Endothelial cell of umbilical vein (primary cell): ENCODE results near the gene DTWD2. TPM values are rescaled to one million over a fixed set of nuclear protein-coding genes. Genes with fewer than 3 reads are reported as not detected.

Experiments
- BruUV-seq: library from RNA; stranded (reverse); fragments of 400-500 nt; replicated peaks from 2 replicates; lab custom pipeline; 2021; lab: Mats Ljungman, UMichigan
- CTCF ChIA-PET: fragments of 300-600, 350-600 bp; sonication (Branson Sonifier 250); formaldehyde crosslinking; loops from one replicate; lab custom pipeline; 2021; ENCODE audit warnings: antibody characterized with exemption, inconsistent platforms; lab: Charles Lee
- POLR2A ChIA-PET: fragments of 300-600, 350-600 bp; sonication (Branson Sonifier 250); formaldehyde crosslinking; loops from one replicate; lab custom pipeline; 2021; ENCODE audit warnings: antibody characterized with exemption, inconsistent platforms; lab: Charles Lee
- DNase-seq: peaks from one replicate; pipeline ENCODE4 v3.0.0-alpha.2; 2011; ENCODE audit warnings: low read depth, low spot score
- FAIRE-seq: peaks from 2 replicates; lab custom pipeline; 2011; peaks lifted over from hg19 to GRCh38; lab: Jason Lieb, UNC
- H2AFZ ChIP-seq: 2 replicates; pipeline ENCODE4 v1.6.0; 2012; ENCODE audit warnings: low read depth, low read length, control low read depth, inconsistent platforms
- H3K27ac ChIP-seq: 2 replicates; pipeline ENCODE4 v1.5.1; 2011; ENCODE audit warnings: low read depth, mild to moderate bottlenecking, control low read depth, low read length, moderate library complexity; ENCODE audit not compliant: insufficient read depth
- H3K27me3 ChIP-seq, 2 experiments: 2 replicates each; pipeline versions ENCODE4 v1.6.0 to v1.6.1; 2011; ENCODE audit warnings: low read length in 2 of 2, mixed read lengths in 1 of 2; ENCODE audit not compliant: control insufficient read depth in 2 of 2, insufficient read depth in 2 of 2
- H3K36me3 ChIP-seq, 2 experiments: 2 replicates in 1 of 2; 3 replicates in 1 of 2; pipeline ENCODE4 v1.5.1; 2011; ENCODE audit warnings: low read length in 2 of 2, mild to moderate bottlenecking in 1 of 2, moderate library complexity in 1 of 2; ENCODE audit not compliant: control insufficient read depth in 2 of 2, insufficient read depth in 2 of 2; ENCODE audit errors: extremely low read depth in 1 of 2
- H3K4me1 ChIP-seq: 3 replicates; pipeline ENCODE4 v1.5.1; 2011; ENCODE audit warnings: mild to moderate bottlenecking, low read length; ENCODE audit not compliant: control insufficient read depth, insufficient read depth; ENCODE audit errors: extremely low read depth
- H3K4me2 ChIP-seq: 2 replicates; pipeline ENCODE4 v1.6.1; 2011; ENCODE audit warnings: low read length, control low read depth, mixed read lengths; ENCODE audit not compliant: insufficient read depth
- H3K4me3 ChIP-seq, 3 experiments: fragments of 200-600 bp in 1 of 3; sonication (generic), shearing (Covaris generic) in 1 of 3; replicated peaks in 1 of 3; 2 replicates each; pipeline ENCODE4 v1.5.1; 2011 to 2016; ENCODE audit warnings: control low read depth in 3 of 3, low read length in 3 of 3, mild to moderate bottlenecking in 2 of 3, inconsistent platforms in 1 of 3, low read depth in 1 of 3, moderate library complexity in 1 of 3; ENCODE audit not compliant: insufficient read depth in 1 of 3
- H3K79me2 ChIP-seq: 2 replicates; pipeline ENCODE4 v1.6.0; 2012; ENCODE audit warnings: low read length, inconsistent platforms; ENCODE audit not compliant: control insufficient read depth, insufficient read depth
- H3K9ac ChIP-seq: replicated peaks from 2 replicates; pipeline ENCODE3; 2011; ENCODE audit warnings: low read length, control low read depth; ENCODE audit not compliant: insufficient read depth; ENCODE audit errors: extremely low read depth
- H3K9me1 ChIP-seq: replicated peaks from 3 replicates; pipeline ENCODE4 v1.6.0; 2011; ENCODE audit warnings: mild to moderate bottlenecking, low read length; ENCODE audit not compliant: control insufficient read depth, insufficient read depth; ENCODE audit errors: extremely low read depth
- H3K9me3 ChIP-seq: replicated peaks from 2 replicates; pipeline ENCODE4 v1.5.1; 2012; ENCODE audit warnings: low read length, inconsistent platforms; ENCODE audit not compliant: control insufficient read depth, insufficient read depth
- H4K20me1 ChIP-seq: replicated peaks from 2 replicates; pipeline ENCODE3; 2011; ENCODE audit warnings: mild to moderate bottlenecking, low read length; ENCODE audit not compliant: control insufficient read depth, insufficient read depth; ENCODE audit errors: extremely low read depth
- EZH2 ChIP-seq: IDR thresholded peaks from 2 replicates; pipeline ENCODE4 v1.6.1; 2012; ENCODE audit warnings: borderline replicate concordance, low read depth, mild to moderate bottlenecking, moderate library complexity, low read length, inconsistent platforms; ENCODE audit not compliant: severe bottlenecking
- FOS ChIP-seq: IDR thresholded peaks from 2 replicates; pipeline ENCODE4 v1.6.1; 2011; ENCODE audit warnings: mild to moderate bottlenecking, low read length, moderate library complexity, borderline replicate concordance; ENCODE audit not compliant: insufficient read depth
- GATA2 ChIP-seq: IDR thresholded peaks from 2 replicates; pipeline ENCODE4 v1.7.0; 2011; ENCODE audit warnings: low read depth, mild to moderate bottlenecking, moderate library complexity, mixed read lengths, low read length; ENCODE audit not compliant: insufficient read length, insufficient read depth
- JUN ChIP-seq: IDR thresholded peaks from 2 replicates; pipeline ENCODE4 v1.6.1; 2011; ENCODE audit warnings: borderline replicate concordance, low read depth; ENCODE audit not compliant: insufficient read length, insufficient read depth
- MYC ChIP-seq: IDR thresholded peaks from one replicate; pipeline ENCODE4 v1.6.1; 2011; ENCODE audit warnings: mild to moderate bottlenecking, low read depth, low read length
- POLR2A ChIP-seq: IDR thresholded peaks from 2 replicates; pipeline ENCODE4 v1.6.1; 2012; ENCODE audit warnings: low read depth, mild to moderate bottlenecking, control low read depth, low read length
- POLR2AphosphoS5 ChIP-seq: IDR thresholded peaks from 2 replicates; pipeline ENCODE4 v1.6.1; 2012; ENCODE audit warnings: low read depth, mild to moderate bottlenecking, control low read depth, low read length, moderate library complexity; ENCODE audit not compliant: insufficient read depth
- dilution Hi-C: fragments of 300-500 bp; cut with MboI; formaldehyde crosslinking; loops from one replicate; pipeline ENCODE4 v1.15.0; 2019; ENCODE audit warnings: low sequenced_read_pairs; ENCODE audit not compliant: extremely low pct_ligation_motif_present
- intact Hi-C: fragments of 100-400 bp; cut with micrococcal nuclease; formaldehyde crosslinking; loops from one replicate; pipeline ENCODE4 v1.10.0; 2022
- polyA plus RNA-seq, 4 experiments: library from polyadenylated mRNA; depleted of rRNA in 3 of 4; stranded (reverse) in 3 of 4; unstranded in 1 of 4; fragments of >200 nt; gene quantifications; 2 replicates each; pipeline versions ENCODE4 v1.2.1 to v1.2.3, GENCODE V29; 2011 to 2012; ENCODE audit warnings: missing spikeins in 1 of 4
- total RNA-seq: library from RNA; stranded (reverse); gene quantifications from 2 replicates; pipeline ENCODE4 v1.2.3, GENCODE V29; 2021
- TF ChIP-seq, protein P1 (sequence below): IDR thresholded peaks from 2 replicates; pipeline ENCODE4 v1.6.1; 2011; ENCODE audit not compliant: insufficient read depth, insufficient read length
- TF ChIP-seq, protein P2 (sequence below), 2 donors: IDR thresholded peaks; 1 replicate in 1 of 2; 2 replicates in 1 of 2; pipeline ENCODE4 v1.5.1; 2011; ENCODE audit warnings: low read length in 2 of 2, mild to moderate bottlenecking in 2 of 2, moderate library complexity in 2 of 2, control low read depth in 1 of 2, inconsistent platforms in 1 of 2, low read depth in 1 of 2; ENCODE audit not compliant: insufficient read depth in 1 of 2; ENCODE audit errors: extremely low read depth in 1 of 2

The DTWD2 gene
- total and polyA plus RNA-seq, 2 donors (not counting 3 experiments of a cell fraction or from before 2014, with no cell fraction given): 0.99 to 1.1 TPM

DNA sequence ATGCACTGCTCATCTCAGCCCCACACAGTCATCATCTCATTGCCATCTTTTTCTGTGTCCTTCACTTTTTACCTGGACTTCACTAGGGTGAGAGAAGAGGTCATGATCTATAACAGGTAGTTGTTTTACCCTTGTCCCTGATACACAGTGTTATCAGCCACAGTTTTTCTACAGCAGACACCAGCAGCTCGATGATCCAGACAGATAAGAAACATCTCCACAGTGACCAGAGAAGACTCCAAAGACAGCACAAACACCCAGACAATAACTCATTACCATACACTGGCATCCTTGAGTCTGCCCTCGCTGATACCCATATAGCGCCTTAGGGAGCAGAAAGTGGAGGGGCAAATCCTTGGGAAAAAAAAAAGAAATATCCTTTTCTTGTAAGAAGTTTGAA, 194.1 kb downstream of the DTWD2 start:
- intact Hi-C loops: no loop called here
- CTCF ChIA-PET: no interaction called here

More for the DNA sequence above, 194.1 kb downstream of the DTWD2 start:
- no peaks in the 10 kb centered on the region for H4K20me1 ChIP-seq
- TF ChIP-seq JUN (no peak), EZH2 (no peak), POLR2A (no peak), GATA2 (no peak), POLR2AphosphoS5 (no peak), MYC (no peak), FOS (no peak)
- TF ChIP-seq, protein P1, sequence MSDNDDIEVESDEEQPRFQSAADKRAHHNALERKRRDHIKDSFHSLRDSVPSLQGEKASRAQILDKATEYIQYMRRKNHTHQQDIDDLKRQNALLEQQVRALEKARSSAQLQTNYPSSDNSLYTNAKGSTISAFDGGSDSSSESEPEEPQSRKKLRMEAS: no peak
- TF ChIP-seq, protein P2, sequence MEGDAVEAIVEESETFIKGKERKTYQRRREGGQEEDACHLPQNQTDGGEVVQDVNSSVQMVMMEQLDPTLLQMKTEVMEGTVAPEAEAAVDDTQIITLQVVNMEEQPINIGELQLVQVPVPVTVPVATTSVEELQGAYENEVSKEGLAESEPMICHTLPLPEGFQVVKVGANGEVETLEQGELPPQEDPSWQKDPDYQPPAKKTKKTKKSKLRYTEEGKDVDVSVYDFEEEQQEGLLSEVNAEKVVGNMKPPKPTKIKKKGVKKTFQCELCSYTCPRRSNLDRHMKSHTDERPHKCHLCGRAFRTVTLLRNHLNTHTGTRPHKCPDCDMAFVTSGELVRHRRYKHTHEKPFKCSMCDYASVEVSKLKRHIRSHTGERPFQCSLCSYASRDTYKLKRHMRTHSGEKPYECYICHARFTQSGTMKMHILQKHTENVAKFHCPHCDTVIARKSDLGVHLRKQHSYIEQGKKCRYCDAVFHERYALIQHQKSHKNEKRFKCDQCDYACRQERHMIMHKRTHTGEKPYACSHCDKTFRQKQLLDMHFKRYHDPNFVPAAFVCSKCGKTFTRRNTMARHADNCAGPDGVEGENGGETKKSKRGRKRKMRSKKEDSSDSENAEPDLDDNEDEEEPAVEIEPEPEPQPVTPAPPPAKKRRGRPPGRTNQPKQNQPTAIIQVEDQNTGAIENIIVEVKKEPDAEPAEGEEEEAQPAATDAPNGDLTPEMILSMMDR (IDR thresholded peaks at IDR 0.05; ENCODE audit: extremely low read depth in 1 of 2, insufficient read depth in 1 of 2, low read depth in 1 of 2, low read length in 2 of 2): no peak
- H3K4me1 ChIP-seq: no peaks in the 10 kb centered on the region
- no peaks in the 10 kb centered on the region for H3K27me3 ChIP-seq
- H3K79me2 ChIP-seq: no peaks in the 10 kb centered on the region
- no peaks in the 10 kb centered on the region for H3K9me3 ChIP-seq
- H3K27ac ChIP-seq: no peak overlapping the region
- no peak overlapping the region for H2AFZ ChIP-seq
- no peaks in the 10 kb centered on the region for H3K9me1 ChIP-seq
- H3K9ac ChIP-seq: no peak overlapping the region
- dilution Hi-C loops: no loop called here
- BruUV-seq: no TSS peak
- no peak overlapping the region for H3K4me3 ChIP-seq
- FAIRE-seq: no peak
- POLR2A ChIA-PET: no interaction called here
- DNase-seq: no peak
- H3K36me3 ChIP-seq: no peaks in the 10 kb centered on the region
- H3K4me2 ChIP-seq: no peak overlapping the region
